GM12891 (cell line): ENCODE results near the gene ZBTB48.

Experiments
- PAX5 ChIP-seq: IDR thresholded peaks from 2 replicates; pipeline ENCODE4 v1.6.1; 2011; ENCODE audit warnings: low read length, moderate library complexity, mild to moderate bottlenecking; ENCODE audit not compliant: insufficient read depth, severe bottlenecking
- POLR2A ChIP-seq: IDR thresholded peaks from 2 replicates; pipeline ENCODE4 v1.6.1; 2011; ENCODE audit warnings: low read depth, low read length, control low read depth
- POLR2AphosphoS5 ChIP-seq: IDR thresholded peaks from 2 replicates; pipeline ENCODE4 v1.6.1; 2011; ENCODE audit warnings: low read depth, low read length, control low read depth
- SPI1 ChIP-seq: IDR thresholded peaks from 2 replicates; pipeline ENCODE4 v1.6.1; 2011; ENCODE audit warnings: low read depth, low read length, control low read depth
- TAF1 ChIP-seq: IDR thresholded peaks from 2 replicates; pipeline ENCODE4 v1.6.1; 2011; ENCODE audit warnings: low read depth, low read length, control low read depth

DNA sequence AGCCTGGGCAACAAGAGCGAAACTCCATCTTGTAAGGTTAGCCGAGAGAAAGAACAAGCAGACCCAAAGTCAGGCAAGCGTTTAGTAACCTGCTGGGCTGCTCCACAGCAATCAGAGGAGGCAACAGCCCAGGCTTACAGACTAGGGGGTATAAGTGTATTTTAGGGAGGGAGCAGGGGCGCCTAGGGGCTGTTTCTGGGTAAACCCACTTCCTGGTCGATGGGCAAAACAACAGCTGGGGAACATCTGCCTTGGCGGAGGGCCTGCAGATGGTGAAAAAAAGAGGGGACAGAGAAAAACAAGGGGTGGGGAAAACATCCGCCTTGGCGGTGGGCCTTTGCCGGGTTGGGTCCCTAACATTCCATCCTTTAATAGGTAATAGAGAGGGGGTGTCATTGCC, 19.5 kb upstream of the ZBTB48 start:
- no peak for TF ChIP-seq POLR2A
- no peak for TF ChIP-seq POLR2AphosphoS5
- TF ChIP-seq SPI1 = no peak
- TF ChIP-seq TAF1 = no peak
- no peak for TF ChIP-seq PAX5
